ENCODE results near the gene MRPS12. TPM values are rescaled to one million over a fixed set of nuclear protein-coding genes. Genes with fewer than 3 reads are reported as not detected.
A peak's percentile ranks its signal among the peaks of the same experiment; 100 is the strongest.

The MRPS12 gene
- total RNA-seq, 1 experiment from 2014 or later, result 81.3 TPM

- Histone ChIP-seq H2BK20ac (ENCODE audit: low read depth, low read length, poor library complexity, severe bottlenecking) (no peak overlapping the region), H3K9ac (ENCODE audit: extremely low read depth, insufficient read length, low read length) (no peak overlapping the region), H3K56ac (ENCODE audit: insufficient read length, low read depth, low read length) (no peak overlapping the region), H3K79me1 (ENCODE audit: insufficient read depth, low read depth, low read length, poor library complexity, severe bottlenecking) (no peaks in the 10 kb centered on the region), H3K4me1 (ENCODE audit: insufficient read depth, low read length) (no peaks in the 10 kb centered on the region), H2BK5ac (ENCODE audit: insufficient read length, low read length) (no peak overlapping the region), H3K4ac (ENCODE audit: low read depth, low read length) (no peak overlapping the region), H2AK5ac (ENCODE audit: insufficient read length, low read length) (no peak overlapping the region), H4K20me1 (ENCODE audit: control insufficient read depth, insufficient read depth, insufficient read length) (no peaks in the 10 kb centered on the region), H3K23ac (ENCODE audit: insufficient read length, low read depth, low read length) (no peak overlapping the region), H3K9me3 (ENCODE audit: control insufficient read depth, low read depth, low read length) (no peaks in the 10 kb centered on the region), H4K5ac (ENCODE audit: insufficient read length, low read depth, low read length) (no peak overlapping the region), H2AFZ (ENCODE audit: low read length) (no peak overlapping the region), H2BK12ac (ENCODE audit: insufficient read length, low read depth, low read length) (no peak overlapping the region), H2BK120ac (ENCODE audit: low read depth, low read length, poor library complexity, severe bottlenecking) (no peak overlapping the region), H3K4me2 (ENCODE audit: insufficient read depth, insufficient read length, low read length) (no peak overlapping the region), H3K14ac (ENCODE audit: insufficient read depth, low read length) (no peak overlapping the region), H4K91ac (ENCODE audit: insufficient read length, low read depth, low read length) (no peak overlapping the region), H4K8ac (replicated peaks; ENCODE audit: insufficient read length, low read depth, low read length) (no peak overlapping the region), H3T11ph (ENCODE audit: low read length) (no peak overlapping the region), H3K27me3 (ENCODE audit: insufficient read depth, low read length) (no peaks in the 10 kb centered on the region), H3K27ac (ENCODE audit: insufficient read length, low read depth, low read length) (no peak overlapping the region), H2BK15ac (ENCODE audit: low read depth, low read length) (no peak overlapping the region), H3K18ac (ENCODE audit: insufficient read length, low read depth, low read length) (no peak overlapping the region), H3K79me2 (ENCODE audit: insufficient read depth, low read length) (no peaks in the 10 kb centered on the region), H3K23me2 (ENCODE audit: insufficient read length, low read depth, low read length, poor library complexity, severe bottlenecking) (no peaks in the 10 kb centered on the region)
- no peaks in the 10 kb centered on the region for H3K4me1 Mint-ChIP-seq
- peak overlapping the region in 1 of 2 experiments; percentile 20; a peak in 1 of 5 replicates for H3K4me3 Mint-ChIP-seq
- no CpG with 5 or more reads among the region's 6 CpGs for WGBS (ENCODE audit: extremely low coverage, insufficient read length, low lambda C conversion rate)
- no peak overlapping the region for H3K27ac Mint-ChIP-seq
- no peaks in the 10 kb centered on the region; the same call in 1 of the 2 replicates for H3K27me3 Mint-ChIP-seq (ENCODE audit: low read depth)
- TF ChIP-seq CTCF (conservative IDR thresholded peaks at IDR 0.05), result no peak
- H3K36me3 Mint-ChIP-seq (ENCODE audit: insufficient read depth in 1 of 3, low read depth in 3 of 3), result no peaks in the 10 kb centered on the region
- DNase-seq, result no peak
- H3K9me3 Mint-ChIP-seq, result no peaks in the 10 kb centered on the region
Observed at GRCh38 chr19:38891771-38892170, 39.0 kb upstream of the MRPS12 start.

Data from H9 (cell line).